MG63 (cell line): ENCODE results near the gene AGAP1. TPM values are rescaled to one million over a fixed set of nuclear protein-coding genes. Genes with fewer than 3 reads are reported as not detected.
A peak's percentile ranks its signal among the peaks of the same experiment; 100 is the strongest.

Source experiments
- DNase-seq: peaks from one replicate; pipeline ENCODE4 v3.0.0-alpha.2; 2020
- H3K27me3 ChIP-seq: fragments of 250-450 bp; sonication (Bioruptor Pico); 2 replicates; pipeline ENCODE4 v1.5.1; 2020; ENCODE audit warnings: mild to moderate bottlenecking, moderate library complexity
- H3K36me3 ChIP-seq: fragments of 250-450 bp; sonication (Bioruptor Pico); 2 replicates; pipeline ENCODE4 v1.5.1; 2020; ENCODE audit warnings: mild to moderate bottlenecking, moderate library complexity
- H3K4me3 ChIP-seq: fragments of 250-450 bp; sonication (Bioruptor Pico); 2 replicates; pipeline ENCODE4 v1.5.1; 2020; ENCODE audit warnings: mild to moderate bottlenecking, moderate library complexity
- H3K9me3 ChIP-seq: fragments of 250-450 bp; sonication (Bioruptor Pico); 2 replicates; pipeline ENCODE4 v1.5.1; 2020; ENCODE audit warnings: mild to moderate bottlenecking, moderate library complexity
- total RNA-seq: library from RNA; depleted of rRNA; stranded (reverse); fragments of >200 nt; shearing (Covaris generic); gene quantifications from 2 replicates; pipeline ENCODE4 v1.2.3, GENCODE V29; 2014; ENCODE audit warnings: low replicate concordance

AGAP1 gene
- total RNA-seq, 1 experiment from 2014 or later, result 8.8 TPM

- Histone ChIP-seq H3K9me3 (no peaks in the 10 kb centered on the region), H3K36me3 (no peaks in the 10 kb centered on the region), H3K27me3 (no peaks in the 10 kb centered on the region), H3K4me3 (no peak overlapping the region)
- no peak for DNase-seq
These were observed 41.0 kb downstream of the AGAP1 start for GRCh38 chr2:235534678-235535422.

DNA sequence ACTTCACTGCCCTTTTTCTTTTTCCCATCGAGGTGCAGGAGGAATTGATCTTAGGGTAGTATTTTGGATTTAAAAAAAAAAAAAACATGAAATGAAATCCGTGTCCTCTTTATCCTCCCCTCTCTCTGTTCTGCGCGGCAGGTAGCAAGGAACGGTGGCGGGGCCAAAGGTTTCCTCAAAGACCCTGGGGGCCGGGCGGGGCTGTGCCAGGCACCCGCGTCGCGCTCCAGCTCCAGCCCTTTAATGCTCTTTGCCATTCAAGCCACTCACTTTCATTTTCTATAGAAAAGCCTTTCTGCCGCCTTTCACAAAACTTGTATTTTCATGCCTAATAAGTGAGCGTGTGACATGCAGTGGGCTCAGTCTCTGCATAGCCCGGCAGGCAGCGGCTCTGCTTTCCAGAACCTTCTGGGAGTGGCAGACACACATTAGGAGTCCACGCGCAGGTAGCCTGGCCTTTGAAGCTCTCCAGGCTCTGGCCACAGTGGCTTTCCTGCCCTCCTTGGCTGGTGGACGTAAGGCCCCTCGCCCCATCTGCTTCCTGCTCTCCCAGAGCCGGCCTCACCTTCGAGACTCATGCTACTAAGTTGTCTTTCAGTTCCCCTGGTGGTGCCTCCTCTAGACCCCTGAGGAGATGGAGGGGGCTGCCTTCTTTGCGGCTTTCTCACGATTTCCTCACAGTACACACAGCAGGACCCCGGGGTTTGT, 41.7 kb downstream of the AGAP1 start:
- H3K36me3 ChIP-seq, result no peaks in the 10 kb centered on the region
- no peaks in the 10 kb centered on the region for H3K27me3 ChIP-seq
- no peak for DNase-seq
- no peaks in the 10 kb centered on the region for H3K9me3 ChIP-seq
- H3K4me3 ChIP-seq, result no peak overlapping the region

DNA sequence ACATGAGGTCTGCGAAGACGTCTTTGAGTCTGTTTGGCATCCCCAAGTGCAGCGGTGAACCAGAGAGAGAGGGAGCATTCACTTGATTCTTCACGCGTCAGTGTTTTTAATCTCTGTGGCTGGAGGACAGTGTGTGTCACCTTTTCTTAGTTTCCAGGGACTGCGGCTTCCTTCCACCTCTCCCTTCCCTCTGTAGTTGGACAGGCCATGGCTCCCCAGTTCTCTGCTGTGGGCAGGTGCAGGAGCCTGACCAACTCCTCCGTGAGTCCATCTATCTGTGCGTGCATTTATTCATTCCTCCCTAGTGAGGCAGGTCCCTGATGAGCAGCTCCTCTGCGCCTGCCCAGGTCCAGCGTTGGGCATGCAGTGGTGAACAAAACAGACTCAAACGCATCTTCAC, 42.9 kb downstream of the AGAP1 start:
- no peak overlapping the region for H3K4me3 ChIP-seq
- H3K9me3 ChIP-seq, result no peaks in the 10 kb centered on the region
- no peak for DNase-seq
- no peaks in the 10 kb centered on the region for H3K36me3 ChIP-seq
- H3K27me3 ChIP-seq, result no peaks in the 10 kb centered on the region

DNA sequence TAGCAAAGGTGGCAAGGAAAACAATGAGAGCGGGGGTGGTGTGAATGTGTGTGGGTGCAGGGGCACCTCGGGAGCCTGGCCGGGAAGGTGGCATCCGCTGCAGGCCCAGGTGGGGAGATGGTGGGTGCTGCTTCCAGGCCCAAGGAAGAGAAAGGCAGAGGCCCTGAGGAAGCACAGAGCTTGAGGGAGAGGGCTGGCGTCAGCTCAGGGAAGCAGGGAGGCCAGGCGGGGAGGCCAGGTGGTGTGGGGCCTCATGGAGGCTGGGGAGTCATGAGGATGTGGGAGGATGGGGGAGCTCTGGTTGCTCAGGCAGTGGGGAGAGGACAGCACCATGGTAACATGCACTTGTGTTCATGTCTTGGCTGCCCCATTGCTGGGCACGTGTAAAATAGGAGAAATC, 43.3 kb downstream of the AGAP1 start:
- no peaks in the 10 kb centered on the region for H3K9me3 ChIP-seq
- H3K27me3 ChIP-seq, result no peaks in the 10 kb centered on the region
- no peak for DNase-seq
- H3K4me3 ChIP-seq, result no peak overlapping the region
- H3K36me3 ChIP-seq, result no peaks in the 10 kb centered on the region

- no peaks in the 10 kb centered on the region for H3K9me3 ChIP-seq
- H3K27me3 ChIP-seq, result no peaks in the 10 kb centered on the region
- DNase-seq, result no peak
- H3K36me3 ChIP-seq, result no peaks in the 10 kb centered on the region
- no peak overlapping the region for H3K4me3 ChIP-seq
These were observed 43.7 kb downstream of the AGAP1 start for GRCh38 chr2:235537587-235537986.

GRCh38 chr2:235538144-235538639, 44.3 kb downstream of the AGAP1 start:
- Histone ChIP-seq H3K9me3 (no peaks in the 10 kb centered on the region), H3K4me3 (no peak overlapping the region), H3K27me3 (no peaks in the 10 kb centered on the region), H3K36me3 (no peaks in the 10 kb centered on the region)
- no peak for DNase-seq

- H3K36me3 ChIP-seq, result no peaks in the 10 kb centered on the region
- no peak overlapping the region for H3K4me3 ChIP-seq
- no peak for DNase-seq
- no peaks in the 10 kb centered on the region for H3K9me3 ChIP-seq
- no peaks in the 10 kb centered on the region for H3K27me3 ChIP-seq
These were observed 45.1 kb downstream of the AGAP1 start for GRCh38 chr2:235538981-235539380.

DNA sequence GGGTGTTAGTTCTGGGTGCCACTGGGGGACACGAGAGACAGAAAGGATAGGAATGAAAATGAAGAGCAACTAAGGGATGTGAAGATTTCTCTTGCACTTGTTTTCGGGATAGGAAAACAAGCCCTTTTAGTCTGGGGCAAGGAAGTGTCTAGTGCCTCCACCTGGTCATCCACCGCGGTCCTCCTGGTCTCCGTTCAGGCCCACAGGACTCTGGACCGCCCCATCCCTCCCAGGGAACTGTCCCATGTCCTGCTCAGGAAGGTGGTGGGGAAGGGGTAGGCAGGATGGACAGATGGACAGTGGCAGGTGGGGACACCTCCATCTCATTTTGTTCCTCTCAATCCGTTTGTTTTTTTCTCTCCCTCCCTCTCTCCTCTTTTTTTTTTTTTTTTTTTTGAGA, 45.9 kb downstream of the AGAP1 start:
- Histone ChIP-seq H3K36me3 (no peaks in the 10 kb centered on the region), H3K4me3 (no peak overlapping the region), H3K27me3 (no peaks in the 10 kb centered on the region), H3K9me3 (no peaks in the 10 kb centered on the region)
- DNase-seq, result no peak

DNA sequence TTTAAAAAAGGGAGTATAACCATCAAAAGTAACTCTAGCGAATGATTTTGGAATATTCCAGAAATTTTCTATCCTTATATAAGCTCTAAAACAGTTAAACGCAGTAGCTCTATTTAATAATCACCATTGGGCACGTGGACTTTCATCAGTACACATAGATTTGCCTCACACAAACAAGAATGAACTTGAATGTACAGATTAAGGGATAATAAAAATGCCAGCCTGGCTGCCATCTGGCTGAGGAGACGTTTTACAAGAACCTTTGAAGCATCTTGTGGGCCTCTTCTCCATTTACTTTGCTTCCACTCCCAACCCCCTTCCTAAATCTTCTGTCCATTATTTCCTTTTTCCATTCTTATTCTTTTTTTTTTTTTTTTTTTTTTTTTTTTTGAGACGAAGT, 47.2 kb downstream of the AGAP1 start:
- DNase-seq, result no peak
- Histone ChIP-seq H3K27me3 (no peaks in the 10 kb centered on the region), H3K36me3 (no peaks in the 10 kb centered on the region), H3K9me3 (no peaks in the 10 kb centered on the region), H3K4me3 (no peak overlapping the region)

DNA sequence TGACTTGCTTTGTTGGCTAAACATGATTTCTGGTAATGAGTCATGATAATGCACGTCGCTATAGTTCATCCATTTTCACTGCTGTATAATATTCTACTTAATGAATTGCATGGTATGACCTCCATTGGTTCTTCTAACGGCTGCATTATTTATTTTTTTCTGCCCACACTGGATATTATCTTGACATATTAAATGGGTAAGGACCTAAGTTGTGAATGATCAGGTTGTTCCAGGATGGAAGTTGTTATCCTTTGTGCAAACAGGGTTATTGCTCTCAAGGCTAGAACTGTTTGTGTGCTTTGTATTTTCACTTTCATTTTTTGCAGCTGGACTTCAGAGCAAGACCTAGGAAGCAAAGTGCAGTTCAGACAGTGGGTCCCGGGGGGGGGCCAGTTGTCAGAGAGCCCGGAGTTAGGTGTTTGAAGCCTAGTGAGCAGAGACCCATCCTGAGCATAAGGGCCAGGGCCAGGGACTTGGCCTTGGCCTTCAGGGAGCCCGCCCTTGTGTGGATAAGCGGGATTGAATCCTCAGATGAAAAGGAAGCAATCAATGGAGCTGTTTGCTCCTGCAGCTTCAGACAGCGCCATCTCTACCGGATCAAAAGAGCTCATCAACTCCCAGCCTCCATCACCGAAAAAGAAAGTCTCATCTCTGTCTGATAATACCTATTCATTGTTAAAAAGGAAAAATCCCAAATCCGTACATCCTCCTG, 48.2 kb downstream of the AGAP1 start:
- H3K27me3 ChIP-seq, result no peaks in the 10 kb centered on the region
- H3K4me3 ChIP-seq, result no peak overlapping the region
- H3K36me3 ChIP-seq, result no peaks in the 10 kb centered on the region
- no peaks in the 10 kb centered on the region for H3K9me3 ChIP-seq
- no peak for DNase-seq

GRCh38 chr2:235542733-235543127, 48.9 kb downstream of the AGAP1 start:
- Histone ChIP-seq H3K9me3 (no peaks in the 10 kb centered on the region), H3K4me3 (no peak overlapping the region), H3K36me3 (no peaks in the 10 kb centered on the region), H3K27me3 (no peaks in the 10 kb centered on the region)
- no peak for DNase-seq

GRCh38 chr2:235543128-235543750, 49.4 kb downstream of the AGAP1 start:
- H3K4me3 ChIP-seq, result no peak overlapping the region
- DNase-seq, result peak; percentile 49
- H3K9me3 ChIP-seq, result no peaks in the 10 kb centered on the region
- H3K27me3 ChIP-seq, result no peaks in the 10 kb centered on the region
- no peaks in the 10 kb centered on the region for H3K36me3 ChIP-seq

DNA sequence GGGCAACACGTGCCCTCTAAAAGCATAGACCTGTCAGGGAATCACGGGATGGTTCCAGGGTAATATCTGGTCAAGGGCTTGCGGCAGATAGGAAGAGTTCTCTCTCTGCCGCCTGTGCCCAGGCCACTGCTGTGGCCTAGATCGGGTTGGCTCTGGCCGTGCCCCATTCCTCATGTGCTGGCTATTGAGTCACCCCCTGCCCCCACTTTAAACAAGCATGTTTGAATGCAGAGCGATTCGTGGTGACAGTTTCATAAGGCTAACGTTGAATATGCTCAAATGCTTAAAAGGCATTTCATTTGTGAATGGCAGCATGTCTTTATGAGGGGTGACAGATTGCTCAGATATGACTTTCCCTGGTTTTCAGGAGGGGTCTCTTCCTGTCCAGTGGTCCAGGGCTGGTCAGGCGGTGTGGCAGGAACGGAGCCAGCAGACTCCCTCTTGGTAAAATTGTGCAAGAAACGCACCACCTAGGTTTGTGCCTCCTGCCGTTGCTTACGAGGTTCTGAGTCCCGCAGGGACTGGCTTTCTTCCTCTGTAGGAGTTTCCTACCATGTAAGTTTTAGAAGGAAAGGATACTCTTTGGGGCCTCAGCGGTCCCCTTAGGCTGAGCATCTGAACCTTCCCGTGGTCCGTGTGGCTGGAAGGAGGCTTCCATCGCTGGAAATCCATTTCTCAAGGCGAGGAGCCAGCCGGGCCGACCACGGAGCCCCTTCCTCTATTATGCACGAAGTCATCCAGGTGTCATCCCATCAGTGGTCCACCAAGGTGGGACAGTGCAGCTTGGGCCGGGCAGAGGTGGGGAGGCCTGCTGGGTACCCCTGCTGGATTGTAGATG, 50.2 kb downstream of the AGAP1 start:
- H3K36me3 ChIP-seq, result no peaks in the 10 kb centered on the region
- DNase-seq, result no peak
- H3K9me3 ChIP-seq, result no peaks in the 10 kb centered on the region
- no peaks in the 10 kb centered on the region for H3K27me3 ChIP-seq
- no peak overlapping the region for H3K4me3 ChIP-seq

DNA sequence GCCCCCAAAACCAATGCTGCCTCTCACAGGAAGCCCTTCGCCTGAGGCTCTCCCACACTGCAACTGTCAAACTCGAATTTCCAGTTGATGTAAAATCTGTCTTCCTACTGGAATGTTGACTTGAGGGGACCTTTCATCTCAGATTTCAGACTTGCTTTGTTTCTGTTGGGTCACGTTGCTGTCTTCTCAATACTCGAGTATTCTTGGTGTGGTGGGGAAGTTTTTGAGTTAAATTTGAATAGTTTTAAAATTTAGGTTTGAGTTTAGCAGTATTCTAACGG, 50.8 kb downstream of the AGAP1 start:
- H3K4me3 ChIP-seq, result no peak overlapping the region
- no peaks in the 10 kb centered on the region for H3K9me3 ChIP-seq
- H3K36me3 ChIP-seq, result no peaks in the 10 kb centered on the region
- DNase-seq, result no peak
- H3K27me3 ChIP-seq, result no peaks in the 10 kb centered on the region

- Histone ChIP-seq H3K4me3 (no peak overlapping the region), H3K36me3 (no peaks in the 10 kb centered on the region), H3K27me3 (no peaks in the 10 kb centered on the region), H3K9me3 (no peaks in the 10 kb centered on the region)
- no peak for DNase-seq
These were observed 51.7 kb downstream of the AGAP1 start for GRCh38 chr2:235545339-235546150.

DNA sequence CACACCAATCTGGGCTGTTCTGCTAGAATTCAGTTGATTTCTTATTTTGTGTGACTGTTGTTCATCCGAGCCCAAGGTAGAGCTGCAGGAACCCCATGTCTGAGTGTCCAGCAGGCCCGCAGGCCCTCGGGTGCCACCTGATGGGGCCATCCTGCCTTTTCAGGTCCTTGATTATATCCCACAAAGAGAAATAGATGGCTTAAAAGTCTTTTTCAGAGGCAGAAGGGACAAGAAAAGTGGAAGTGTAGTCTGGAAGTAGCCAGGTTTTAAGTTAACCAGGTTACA, 52.2 kb downstream of the AGAP1 start:
- no peaks in the 10 kb centered on the region for H3K27me3 ChIP-seq
- H3K9me3 ChIP-seq, result no peaks in the 10 kb centered on the region
- no peak overlapping the region for H3K4me3 ChIP-seq
- no peak for DNase-seq
- no peaks in the 10 kb centered on the region for H3K36me3 ChIP-seq
